IPS DF 4.7 (cell line): Measurements from ENCODE around the gene SLC35A3.
"Not testable (repeated sequence)": the region's sequence is repeated elsewhere in the genome, so short reads cannot be mapped to it uniquely, and the experiment has no call there.

Experiments used
- DNase-seq: peaks from one replicate; pipeline ENCODE4 v3.0.0-alpha.2; 2013; ENCODE audit warnings: low spot score; ENCODE audit errors: extremely low read depth

SLC35A3 gene

DNA sequence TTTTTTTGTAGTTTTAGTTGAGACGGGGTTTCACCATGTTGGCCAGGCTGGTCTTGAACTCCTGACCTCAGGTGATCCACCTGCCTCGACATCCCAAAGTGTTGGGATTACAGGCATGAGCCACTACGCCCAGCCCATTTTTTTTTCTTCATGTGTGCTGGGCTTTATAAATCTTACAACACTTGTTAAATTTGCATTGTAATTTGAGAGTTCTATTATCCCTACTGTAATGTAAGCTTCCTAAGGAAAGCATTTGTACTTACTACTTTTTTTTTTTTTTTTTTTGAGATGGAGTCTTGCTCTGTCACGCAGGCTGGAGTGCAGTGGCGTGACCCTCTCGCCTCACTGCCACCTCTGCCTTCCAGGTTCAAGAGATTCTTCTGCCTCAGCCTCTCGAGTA lies 2.3 kb downstream of the SLC35A3 start:
- DNase-seq = not testable (repeated sequence)

DNA sequence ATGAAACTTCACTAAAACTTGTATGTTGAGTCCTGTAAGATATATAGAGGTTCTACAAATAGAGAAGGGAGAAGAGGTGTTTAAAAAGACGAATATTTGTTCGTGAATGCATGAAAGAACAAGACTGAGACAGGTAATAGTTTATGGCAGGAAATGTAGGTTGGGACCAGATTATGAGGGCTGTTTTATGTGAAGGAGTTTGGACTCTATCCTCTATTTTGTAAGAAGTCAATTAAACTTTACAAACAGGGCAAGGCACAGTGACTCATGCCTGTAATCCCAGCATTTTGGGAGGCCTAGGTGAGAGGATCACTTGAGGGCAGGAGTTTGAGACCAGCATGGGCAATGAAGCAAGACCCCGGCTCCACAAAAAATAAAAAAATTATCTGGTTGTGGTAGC lies 5.7 kb downstream of the SLC35A3 start:
- no peak for DNase-seq

DNA sequence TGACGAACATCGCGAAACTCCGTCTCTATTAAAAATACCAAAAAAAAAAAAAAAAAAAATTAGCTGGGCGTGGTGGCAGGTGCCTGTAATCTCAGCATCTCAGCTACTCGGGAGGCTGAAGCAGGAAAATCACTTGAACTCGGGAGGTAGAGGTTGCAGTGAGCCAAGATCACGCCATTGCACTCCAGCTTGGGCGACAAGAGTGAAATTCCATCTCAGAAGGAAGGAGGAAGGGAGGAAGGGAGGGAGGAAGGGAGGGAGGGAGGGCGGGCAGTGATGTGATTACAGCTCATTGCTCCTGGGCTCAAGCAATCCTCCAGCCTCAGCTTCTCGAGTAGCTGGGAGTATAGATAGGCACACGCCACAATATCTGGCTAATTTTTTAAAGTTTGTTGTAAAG lies 7.5 kb downstream of the SLC35A3 start:
- DNase-seq = not testable (repeated sequence)

DNA sequence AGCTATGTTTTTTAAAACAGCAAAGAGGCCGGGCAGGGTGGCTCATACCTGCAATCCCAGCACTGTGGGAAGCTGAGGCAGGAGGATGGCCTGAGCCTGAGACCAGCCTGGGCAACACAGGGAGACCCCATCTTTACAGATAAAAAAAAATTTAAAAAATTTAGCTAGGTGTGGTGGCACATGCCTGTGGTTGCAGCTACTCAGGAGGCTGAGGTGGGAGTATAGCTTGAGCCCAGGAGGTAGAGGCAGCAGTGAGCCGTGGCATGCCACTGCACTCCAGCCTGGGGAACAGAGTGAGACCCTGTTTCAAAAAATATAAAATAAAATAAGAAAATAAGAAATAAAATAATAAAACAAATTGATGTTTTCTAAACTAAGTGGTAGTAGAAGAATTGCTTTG lies 8.4 kb downstream of the SLC35A3 start:
- DNase-seq = no peak

DNA sequence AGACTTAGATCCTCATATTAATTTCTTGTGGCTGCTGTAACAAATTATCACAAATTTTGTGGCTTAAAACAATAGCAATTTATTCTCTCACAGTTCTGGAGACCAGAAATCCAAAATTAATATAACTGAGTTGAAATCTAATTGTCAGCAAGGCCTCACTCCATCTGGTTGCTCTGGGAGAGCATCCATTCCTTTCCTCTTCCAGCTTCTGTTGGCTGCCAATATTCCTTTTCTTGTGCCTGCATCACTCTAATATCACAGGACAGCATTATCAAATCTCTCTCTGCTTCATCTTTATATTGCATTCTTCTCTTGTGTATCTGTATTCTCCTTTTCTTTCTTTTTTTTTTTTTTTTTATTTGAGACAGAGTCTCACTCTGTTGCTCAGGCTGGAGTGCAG lies 9.3 kb downstream of the SLC35A3 start:
- DNase-seq = no peak

DNA sequence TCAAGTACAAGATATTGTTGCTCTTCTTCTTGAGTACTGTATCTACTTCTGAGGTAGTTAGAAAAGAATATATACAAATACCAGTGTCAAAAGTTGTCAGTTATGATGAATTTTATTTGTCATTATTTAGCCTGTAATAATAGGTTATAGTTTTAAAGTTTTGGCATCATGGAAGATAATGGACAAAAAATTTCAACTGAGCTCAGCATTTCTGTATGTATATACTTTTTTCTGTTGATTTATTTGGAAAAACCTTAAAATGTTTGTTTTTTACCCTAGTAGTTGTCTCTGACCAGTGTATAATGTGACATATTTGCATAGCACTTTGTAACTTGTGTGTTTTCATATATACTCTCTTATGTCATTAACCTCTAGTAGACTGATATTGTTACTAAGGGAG lies 11.1 kb downstream of the SLC35A3 start:
- DNase-seq = no peak

DNA sequence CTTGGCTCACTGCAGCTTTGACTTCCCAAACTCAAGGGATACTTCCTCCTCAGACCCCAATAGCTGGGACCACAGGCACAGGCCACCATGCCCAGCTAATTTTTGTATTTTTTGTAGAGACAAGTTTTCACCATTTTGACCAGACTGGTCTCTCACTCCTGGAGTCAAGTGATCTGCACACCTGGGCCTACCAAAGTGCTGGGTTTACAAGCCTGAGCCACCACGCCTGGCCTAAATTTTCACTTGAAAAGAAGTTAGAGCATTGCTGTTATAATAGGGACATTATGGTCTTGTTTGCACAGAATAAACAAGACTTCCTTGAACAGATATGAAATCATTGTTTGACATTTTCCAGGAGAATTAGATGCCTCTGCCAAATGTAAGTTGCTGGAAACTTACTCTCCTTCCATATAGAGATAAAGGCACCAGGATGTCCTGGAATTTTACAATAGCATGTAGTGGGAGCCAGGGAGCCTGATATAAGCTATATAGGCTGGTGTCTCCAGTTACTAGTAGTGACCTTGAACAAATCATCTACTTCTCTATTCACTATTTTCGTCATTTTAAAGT lies 16.9 kb downstream of the SLC35A3 start:
- DNase-seq = no peak

DNA sequence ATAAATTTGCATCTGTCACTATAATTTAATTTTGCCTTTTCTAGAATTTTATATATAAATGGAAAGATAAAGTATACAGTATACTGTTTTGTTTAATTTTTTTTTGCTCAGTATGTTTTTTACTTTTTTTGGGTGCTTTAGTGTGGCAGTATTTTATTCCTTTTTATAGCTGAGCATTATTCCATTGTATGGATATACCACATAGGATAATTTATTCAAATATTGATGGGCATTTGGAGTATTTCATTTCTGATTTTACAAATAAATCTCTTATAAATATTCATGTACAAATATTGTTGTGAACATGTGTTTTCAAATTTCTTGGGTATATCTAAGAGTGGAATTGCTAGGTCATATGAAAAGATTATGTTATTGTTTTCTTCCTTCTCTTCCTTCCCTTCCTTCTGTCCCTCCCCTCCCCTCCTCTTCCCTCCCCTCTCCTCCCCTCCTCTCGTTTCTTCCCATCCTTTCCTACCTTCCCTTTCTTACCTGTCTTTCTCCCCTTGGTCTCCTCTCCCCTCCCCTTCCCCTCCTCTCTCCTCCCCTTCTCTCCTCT lies 18.5 kb downstream of the SLC35A3 start:
- DNase-seq = no peak

DNA sequence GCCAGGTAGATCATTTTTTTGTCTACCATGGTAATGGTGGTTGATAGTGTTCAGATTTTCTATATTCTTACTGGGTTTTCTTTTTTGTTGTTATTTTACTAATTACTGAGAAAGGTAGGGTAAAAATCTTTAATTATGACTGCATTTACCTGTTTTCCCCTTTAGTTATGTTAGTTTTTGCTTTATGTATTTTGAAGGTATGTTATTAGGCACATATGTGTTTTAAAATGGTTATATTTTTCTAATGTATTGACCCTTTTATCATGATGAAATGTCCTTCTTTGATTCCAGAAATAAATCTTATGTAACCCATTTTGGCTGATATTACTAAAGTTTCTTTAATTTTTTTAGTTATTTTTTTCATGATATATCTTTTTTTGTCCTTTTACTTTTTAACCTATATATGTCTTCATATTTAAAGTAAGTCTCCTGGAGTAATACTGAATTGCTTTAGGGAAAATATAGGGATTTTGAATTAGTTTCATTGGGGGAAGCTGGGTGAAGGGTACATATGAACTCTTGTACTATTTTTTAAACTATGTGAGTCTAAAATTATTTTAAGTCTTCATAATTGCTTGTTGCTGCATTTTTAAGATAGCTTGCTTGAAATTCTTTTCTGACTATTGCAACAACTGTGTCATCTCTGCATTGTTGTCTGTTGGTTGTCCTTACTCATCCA lies 22.4 kb downstream of the SLC35A3 start:
- no peak for DNase-seq

DNA sequence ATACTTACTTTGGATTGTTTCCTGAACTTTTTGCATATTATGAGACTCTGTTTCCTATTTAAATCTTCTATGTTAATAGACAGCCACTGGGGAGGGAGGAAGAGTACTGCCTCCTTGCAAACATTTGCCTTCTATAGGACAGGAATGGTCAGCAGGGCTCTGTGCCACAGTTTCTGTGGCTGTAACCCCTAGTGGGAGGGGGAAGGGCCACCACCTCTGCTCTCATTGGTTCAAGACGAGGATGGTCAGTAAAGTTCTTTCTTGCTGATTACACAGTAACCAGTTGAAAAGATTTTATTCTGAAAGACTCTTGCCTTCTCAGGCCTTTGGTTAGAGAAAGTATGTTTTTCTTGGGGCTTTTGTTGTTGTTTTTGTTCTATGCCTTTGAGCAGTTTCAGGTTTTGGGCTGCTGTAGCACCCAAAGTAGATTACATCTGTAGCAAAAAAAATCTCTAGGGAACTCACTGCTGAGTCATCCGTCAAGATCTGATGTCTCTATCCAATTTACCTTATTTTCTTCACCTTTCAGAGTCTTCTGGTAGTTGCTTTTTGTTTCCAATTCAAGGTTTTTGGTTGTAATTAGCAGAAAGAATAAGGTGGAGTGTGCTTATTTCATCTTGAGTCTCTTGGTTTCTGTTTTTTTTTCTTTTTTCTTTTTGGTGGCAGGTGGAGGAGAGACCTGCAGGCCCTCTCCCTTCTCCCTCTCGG lies 23.1 kb downstream of the SLC35A3 start:
- DNase-seq = no peak

DNA sequence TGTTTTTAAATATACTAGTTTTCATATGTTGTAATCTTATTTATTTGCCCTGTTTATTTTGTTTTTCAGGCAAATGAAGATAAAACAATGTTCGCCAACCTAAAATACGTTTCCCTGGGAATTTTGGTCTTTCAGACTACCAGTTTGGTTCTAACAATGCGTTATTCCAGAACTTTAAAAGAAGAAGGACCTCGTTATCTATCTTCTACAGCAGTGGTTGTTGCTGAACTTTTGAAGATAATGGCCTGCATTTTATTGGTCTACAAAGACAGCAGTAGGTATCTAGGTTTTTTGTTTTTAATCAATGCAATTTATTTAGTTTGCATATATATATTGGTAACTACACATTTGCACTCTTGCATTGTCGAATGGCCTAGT lies 23.7 kb downstream of the SLC35A3 start:
- no peak for DNase-seq

DNA sequence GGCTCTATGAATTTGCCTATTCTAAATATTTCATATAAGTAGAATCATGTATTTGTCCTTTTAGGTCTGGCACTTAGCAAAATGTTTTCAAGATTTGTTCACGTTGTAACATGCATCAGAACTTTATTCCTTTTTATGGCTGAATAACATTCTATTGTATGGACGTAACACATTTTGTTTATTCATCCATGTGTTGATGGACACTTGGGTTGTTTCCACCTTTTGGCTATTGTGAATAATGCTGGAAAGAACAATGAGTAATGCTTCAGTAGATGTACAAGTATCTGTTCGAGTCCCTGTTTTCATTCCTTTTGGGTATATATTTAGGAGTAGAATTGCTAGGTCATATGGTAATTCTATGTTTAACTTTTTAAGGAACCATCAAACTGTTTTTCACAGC lies 24.7 kb downstream of the SLC35A3 start:
- DNase-seq = no peak

DNA sequence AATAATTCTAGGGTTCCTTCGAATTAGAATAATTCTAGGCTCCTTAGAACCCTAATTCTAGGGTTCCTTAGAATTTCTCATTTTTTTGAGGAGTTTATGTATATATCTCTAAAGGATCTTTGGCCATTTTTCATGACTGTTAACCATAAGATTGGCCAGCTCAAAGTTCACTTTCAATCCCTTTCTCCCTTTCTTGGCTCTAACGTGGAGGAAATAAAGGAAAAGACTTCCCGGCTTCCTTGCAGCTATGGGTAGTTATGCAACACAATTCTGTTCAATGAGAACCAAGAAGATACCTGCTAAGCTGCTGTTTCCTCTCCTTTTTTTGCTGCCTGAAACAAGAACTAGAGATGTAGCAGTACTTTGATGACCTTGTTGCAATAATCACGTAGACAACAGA lies 27.2 kb downstream of the SLC35A3 start:
- no peak for DNase-seq

DNA sequence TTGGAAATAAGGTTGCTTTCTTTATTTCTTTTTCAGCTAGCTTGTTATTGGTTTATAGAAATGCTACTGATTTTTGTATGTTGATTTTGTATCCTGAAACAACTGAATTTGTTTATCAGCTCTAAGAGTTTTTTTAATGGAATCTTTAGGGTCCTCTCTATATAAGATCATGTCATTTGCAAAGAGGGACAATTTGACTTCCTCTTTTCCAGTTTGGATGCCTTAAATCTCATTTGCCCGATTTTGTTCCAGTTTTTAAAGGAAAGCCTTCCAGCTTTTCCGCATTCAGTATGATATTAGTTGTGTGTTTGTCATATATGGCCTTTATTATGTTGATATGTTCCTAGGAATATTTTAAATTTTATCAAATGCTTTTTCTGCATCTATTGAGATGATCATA lies 31.7 kb downstream of the SLC35A3 start:
- DNase-seq = no peak

DNA sequence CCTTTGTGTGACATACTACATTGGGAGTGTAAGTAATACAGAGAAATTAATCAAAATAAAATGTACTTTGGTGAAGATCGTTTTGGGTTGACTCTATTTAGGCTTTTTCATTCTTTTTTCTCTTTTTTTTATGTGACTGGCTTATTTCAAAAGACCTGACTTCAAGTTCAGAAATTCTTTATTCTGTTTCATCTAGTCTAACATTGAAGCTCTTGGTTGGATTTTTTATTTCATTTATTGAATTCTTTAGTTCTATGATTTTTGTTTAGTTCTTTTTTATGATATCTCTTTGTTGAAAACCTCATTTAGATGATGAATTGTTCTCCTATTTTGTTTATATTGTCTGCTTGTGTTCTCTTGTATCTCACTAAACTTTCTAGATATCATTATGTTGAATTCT lies 35.6 kb downstream of the SLC35A3 start:
- no peak for DNase-seq

DNA sequence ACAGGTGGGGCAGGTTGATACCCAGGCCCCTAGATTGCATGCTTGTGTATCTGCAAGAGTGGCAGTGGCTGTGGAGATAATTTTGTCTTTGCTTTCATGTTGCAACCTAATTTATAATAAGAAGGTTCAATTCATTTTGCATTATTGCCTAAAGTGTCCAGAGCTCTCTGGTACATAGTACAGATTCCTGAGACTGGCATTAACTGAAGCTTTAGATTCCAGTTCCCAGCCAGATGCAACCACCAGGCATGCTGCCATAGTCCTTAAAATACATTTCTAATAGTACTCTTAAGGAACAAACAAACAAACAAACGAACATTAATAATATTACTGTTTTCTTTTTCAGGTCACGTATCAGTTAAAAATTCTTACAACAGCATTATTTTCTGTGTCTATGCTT lies 36.9 kb downstream of the SLC35A3 start:
- no peak for DNase-seq

DNA sequence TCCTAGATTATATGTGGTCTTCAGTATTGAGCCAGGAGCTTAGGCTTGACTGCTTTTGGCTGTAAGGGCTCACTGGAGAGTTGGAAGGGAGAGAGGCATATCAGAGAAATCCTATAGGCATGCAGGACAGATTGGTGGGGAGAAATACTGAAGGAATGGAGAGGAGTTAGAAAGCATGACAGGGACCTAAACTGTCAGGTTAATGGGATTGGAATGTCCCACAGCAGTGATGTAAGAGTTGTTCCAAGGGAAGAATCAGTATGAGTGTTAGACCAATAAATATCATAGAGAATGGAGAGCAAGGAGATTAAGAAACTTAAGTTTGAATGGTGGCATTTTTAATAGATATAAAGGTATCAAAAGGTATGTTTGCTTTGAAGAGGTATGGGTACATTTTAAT lies 39.7 kb downstream of the SLC35A3 start:
- DNase-seq = no peak

DNA sequence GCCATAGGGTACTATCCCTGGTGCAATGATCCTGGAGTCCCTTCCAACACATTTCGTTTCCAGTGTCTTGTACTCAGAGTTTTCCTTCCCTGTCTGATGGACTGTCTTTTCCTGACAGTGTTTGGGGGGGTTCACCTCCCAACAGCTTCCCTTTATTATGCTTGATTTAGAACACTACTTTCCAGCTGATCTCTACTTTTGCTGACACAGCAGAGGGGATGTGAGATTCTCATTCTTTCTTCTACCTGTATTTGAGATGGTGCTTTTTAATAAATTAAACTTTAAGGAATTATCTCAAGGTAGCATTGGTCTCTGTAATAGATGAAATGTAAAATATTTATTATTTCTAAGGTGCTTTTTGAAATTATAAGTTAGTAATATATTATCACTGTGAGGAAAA lies 41.0 kb downstream of the SLC35A3 start:
- no peak for DNase-seq

DNA sequence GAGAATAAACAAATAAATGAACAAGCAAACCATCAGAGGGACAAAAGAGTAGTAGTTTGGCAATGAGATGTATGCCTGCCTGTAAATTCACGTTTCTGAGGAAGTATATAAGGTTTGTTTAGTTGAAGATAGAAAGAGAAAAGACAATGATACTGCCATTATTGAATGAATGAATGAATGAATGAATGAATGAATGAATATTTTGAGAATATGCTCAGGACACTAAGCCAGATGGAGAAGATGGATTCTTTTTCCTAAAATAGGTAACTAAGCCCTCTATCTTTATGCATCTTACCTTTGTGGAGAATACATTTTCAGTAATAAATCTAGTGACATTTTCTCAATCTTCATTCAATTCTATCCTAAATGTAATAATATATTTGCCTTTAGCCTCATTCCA lies 49.4 kb downstream of the SLC35A3 start:
- no peak for DNase-seq

DNA sequence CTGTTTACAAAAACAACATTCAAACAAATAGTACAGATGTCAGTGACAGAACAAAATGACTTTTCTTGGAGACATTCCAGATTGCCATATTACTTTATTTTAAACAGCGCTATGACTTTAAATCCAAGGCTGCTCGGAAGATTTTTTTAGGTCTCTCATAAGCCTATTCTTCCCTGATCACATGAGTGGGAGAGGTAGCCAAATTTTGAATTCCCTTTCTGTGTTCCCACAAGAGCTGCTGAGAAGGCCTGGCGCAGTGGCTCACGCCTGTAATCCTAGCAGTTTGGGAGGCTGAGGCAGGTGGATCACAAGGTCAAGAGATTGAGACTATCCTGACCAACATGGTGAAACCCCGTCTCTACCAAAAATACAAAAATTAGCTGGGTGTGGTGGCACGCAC lies 53.7 kb downstream of the SLC35A3 start:
- DNase-seq = no peak

DNA sequence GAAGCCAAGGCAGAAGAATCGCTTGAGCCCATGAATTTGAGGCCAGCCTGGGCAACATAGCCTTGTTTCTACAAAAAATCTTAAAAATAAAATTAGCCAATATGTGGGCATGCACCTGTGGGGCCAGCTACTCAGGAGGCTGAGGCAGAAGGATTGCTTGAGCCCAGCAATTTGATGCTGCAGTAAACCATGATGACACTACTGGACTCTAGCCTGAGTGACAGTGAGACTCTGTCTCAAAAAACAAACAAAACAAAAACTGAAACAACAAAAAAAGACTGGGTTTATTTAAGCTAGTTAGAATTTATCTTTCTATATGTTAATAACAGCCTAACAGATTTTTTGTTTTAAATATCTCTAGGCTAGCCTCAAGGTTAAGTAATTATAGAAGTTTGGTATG lies 57.4 kb downstream of the SLC35A3 start:
- no peak for DNase-seq

DNA sequence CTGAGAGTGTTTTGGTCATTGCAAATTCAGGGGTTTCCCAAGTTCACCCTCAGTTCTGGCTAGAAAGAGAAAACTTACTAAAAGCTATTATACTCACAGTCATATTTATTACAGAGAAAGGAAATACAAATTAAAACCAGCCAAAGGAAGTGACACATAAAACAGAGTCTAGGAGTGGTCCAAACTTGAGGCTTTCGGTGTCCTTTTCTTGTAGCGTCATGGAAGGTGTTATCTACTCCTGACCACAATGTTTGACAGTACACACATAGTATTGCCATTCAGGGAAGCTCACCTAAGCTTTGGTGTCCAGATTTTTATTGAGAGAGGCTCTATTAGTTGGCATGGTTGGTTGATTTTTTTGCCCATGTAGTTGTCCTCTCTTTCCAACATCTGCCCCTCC lies 59.0 kb downstream of the SLC35A3 start:
- no peak for DNase-seq

DNA sequence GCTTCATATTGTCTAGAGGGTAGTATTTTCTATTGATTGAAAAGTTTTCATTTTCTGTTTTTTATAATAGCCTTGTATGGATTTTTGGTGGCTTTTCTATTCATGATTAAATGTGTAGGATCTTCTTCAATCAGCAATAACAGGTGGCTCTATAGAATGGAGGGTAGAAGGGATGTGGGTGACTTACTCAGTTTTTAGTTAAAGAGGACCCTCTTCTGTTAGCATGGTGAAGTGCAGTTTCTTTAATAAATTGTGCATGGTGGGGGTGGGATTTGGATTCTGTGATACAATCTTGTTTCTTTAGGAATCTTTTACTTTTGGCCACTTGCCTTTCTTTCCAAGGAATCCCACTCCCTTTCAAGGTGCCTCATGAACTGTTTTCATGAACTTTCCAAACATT lies 64.7 kb downstream of the SLC35A3 start:
- DNase-seq = no peak
